HCT116 (cell line): Measurements from ENCODE around the gene PLD6. TPM values are rescaled to one million over a fixed set of nuclear protein-coding genes. Genes with fewer than 3 reads are reported as not detected.
A peak's percentile ranks its signal among the peaks of the same experiment; 100 is the strongest.

Experiments used
- ATAC-seq: fragments of 200-7000 bp; cut with Tn5 transposase; 2 replicates; pipeline ENCODE4 v1.9.1; 2020; ENCODE audit warnings: mild to moderate bottlenecking, moderate library complexity
- BruUV-seq: library from RNA; stranded (reverse); fragments of 400-500 nt; replicated peaks from 2 replicates; lab custom pipeline; 2021; lab: Mats Ljungman, UMichigan
- CTCF ChIA-PET: fragments of 300-600 bp; sonication (Branson Sonifier 250); formaldehyde crosslinking; loops from one replicate; lab custom pipeline; 2021; ENCODE audit warnings: antibody characterized with exemption; lab: Charles Lee
- POLR2A ChIA-PET: fragments of 300-600, 350-600 bp; sonication (Branson Sonifier 250); formaldehyde crosslinking; loops from one replicate; lab custom pipeline; 2021; ENCODE audit warnings: antibody characterized with exemption; lab: Charles Lee
- RAD21 ChIA-PET, 2 experiments: fragments of 300-600 bp; sonication (Branson Sonifier 250); formaldehyde crosslinking; loops; one replicate each; lab custom pipeline; 2023; ENCODE audit warnings: low total read pairs in 2 of 2; ENCODE audit not compliant: uncharacterized antibody in 2 of 2, unreplicated experiment in 2 of 2, low non-redundant PET in 1 of 2; lab: Charles Lee
- DNase-seq: peaks from one replicate; pipeline ENCODE4 v3.0.0-alpha.2; 2010; ENCODE audit warnings: low read depth, low spot score
- H2AFZ ChIP-seq: fragments of 200-600 bp; shearing (Covaris generic), sonication (generic); 2 replicates; pipeline ENCODE4 v1.6.1; 2017; ENCODE audit warnings: low read depth, mixed run types, mixed read lengths, antibody characterized with exemption, low read length; ENCODE audit not compliant: poor library complexity, severe bottlenecking
- H3K27ac ChIP-seq: 2 replicates; pipeline ENCODE4 v1.5.1; 2012; ENCODE audit warnings: low read depth, low read length
- H3K27me3 ChIP-seq: fragments of 200-600 bp; sonication (generic); 2 replicates; pipeline ENCODE4 v1.6.1; 2016; ENCODE audit warnings: mixed run types, low read length, mixed read lengths; ENCODE audit not compliant: insufficient read depth
- H3K36me3 ChIP-seq, 2 experiments: fragments of 200-500 bp in 1 of 2; fragments of 200-600 bp in 1 of 2; sonication (Bioruptor generic) in 1 of 2; sonication (generic) in 1 of 2; 2 replicates each; pipeline versions ENCODE4 v1.5.1 to v1.6.1; 2014 to 2016; ENCODE audit warnings: low read length in 2 of 2, inconsistent platforms in 1 of 2, mixed read lengths in 1 of 2, mixed run types in 1 of 2; ENCODE audit not compliant: insufficient read depth in 2 of 2, control insufficient read depth in 1 of 2
- H3K4me1 ChIP-seq, 2 experiments: fragments of 200-600 bp in 1 of 2; sonication (generic) in 1 of 2; 2 replicates each; pipeline versions ENCODE4 v1.5.1 to v1.6.1; 2012 to 2017; ENCODE audit warnings: low read length in 2 of 2, inconsistent platforms in 1 of 2, mild to moderate bottlenecking in 1 of 2, mixed read lengths in 1 of 2, mixed run types in 1 of 2, moderate library complexity in 1 of 2; ENCODE audit not compliant: insufficient read depth in 2 of 2, control insufficient read depth in 1 of 2
- H3K4me2 ChIP-seq: fragments of 200-600 bp; sonication (generic); 2 replicates; pipeline ENCODE4 v1.6.1; 2017; ENCODE audit warnings: mixed run types, low read length, mixed read lengths
- H3K4me3 ChIP-seq, 2 experiments: fragments of 200-600 bp in 1 of 2; sonication (generic) in 1 of 2; replicated peaks in 1 of 2; 2 replicates each; pipeline ENCODE4 v1.5.1; 2011 to 2016; ENCODE audit warnings: low read length in 2 of 2, control low read depth in 1 of 2, low read depth in 1 of 2, mild to moderate bottlenecking in 1 of 2, mixed read lengths in 1 of 2, mixed run types in 1 of 2
- H3K79me2 ChIP-seq: fragments of 200-600 bp; sonication (generic); 2 replicates; pipeline ENCODE4 v1.6.1; 2017; ENCODE audit warnings: mild to moderate bottlenecking, mixed run types, low read length, moderate library complexity, mixed read lengths; ENCODE audit not compliant: insufficient read depth
- H3K9ac ChIP-seq: fragments of 200-600 bp; sonication (generic); 2 replicates; pipeline ENCODE4 v1.6.1; 2016; ENCODE audit warnings: low read length, mixed read lengths
- H3K9me2 ChIP-seq: fragments of 200-600 bp; sonication (generic), shearing (Covaris generic); 2 replicates; pipeline ENCODE4 v1.6.1; 2017; ENCODE audit warnings: mixed run types, mild to moderate bottlenecking, moderate library complexity; ENCODE audit not compliant: insufficient read depth
- H3K9me3 ChIP-seq, 2 experiments: fragments of 200-500 bp in 1 of 2; fragments of 200-600 bp in 1 of 2; sonication (Bioruptor generic) in 1 of 2; sonication (generic) in 1 of 2; 2 replicates each; pipeline ENCODE4 v1.6.1; 2014 to 2017; ENCODE audit warnings: low read length in 2 of 2, mixed read lengths in 2 of 2, inconsistent platforms in 1 of 2, low read depth in 1 of 2, mild to moderate bottlenecking in 1 of 2, mixed run types in 1 of 2, moderate library complexity in 1 of 2; ENCODE audit not compliant: control insufficient read depth in 1 of 2, insufficient read depth in 1 of 2
- H4K20me1 ChIP-seq: fragments of 200-600 bp; sonication (generic), shearing (Covaris generic); 2 replicates; pipeline ENCODE4 v1.6.1; 2017; ENCODE audit warnings: mixed run types, mild to moderate bottlenecking, moderate library complexity; ENCODE audit not compliant: insufficient read depth
- ATF3 ChIP-seq: IDR thresholded peaks from 2 replicates; pipeline ENCODE4 v1.6.1; 2012
- CBX3 ChIP-seq: IDR thresholded peaks from 2 replicates; pipeline ENCODE4 v1.6.1; 2012; ENCODE audit warnings: low read depth
- CEBPB ChIP-seq: IDR thresholded peaks from 2 replicates; pipeline ENCODE4 v1.6.1; 2012; ENCODE audit warnings: low read depth
- EGR1 ChIP-seq: IDR thresholded peaks from 2 replicates; pipeline ENCODE4 v1.6.1; 2012; ENCODE audit warnings: low read depth
- ELF1 ChIP-seq: IDR thresholded peaks from 2 replicates; pipeline ENCODE4 v1.6.1; 2012; ENCODE audit warnings: low read depth, borderline replicate concordance
- EZH2phosphoT487 ChIP-seq: fragments of 200-600 bp; IDR thresholded peaks from 2 replicates; pipeline ENCODE4 v1.6.1; 2018; ENCODE audit warnings: antibody characterized with exemption, borderline replicate concordance
- JUND ChIP-seq: IDR thresholded peaks from 2 replicates; pipeline ENCODE4 v1.6.1; 2012
- POLR2A ChIP-seq: IDR thresholded peaks from 2 replicates; pipeline ENCODE4 v1.7.0; 2011; ENCODE audit warnings: borderline replicate concordance; ENCODE audit not compliant: insufficient read depth, insufficient read length; ENCODE audit errors: extremely low read depth
- POLR2AphosphoS5 ChIP-seq: IDR thresholded peaks from 2 replicates; pipeline ENCODE4 v1.6.1; 2011; ENCODE audit warnings: mild to moderate bottlenecking, low read depth, low read length, moderate library complexity
- RAD21 ChIP-seq: IDR thresholded peaks from 2 replicates; pipeline ENCODE4 v1.6.1; 2012; ENCODE audit warnings: low read depth, mild to moderate bottlenecking
- REST ChIP-seq: IDR thresholded peaks from 2 replicates; pipeline ENCODE4 v1.6.1; 2012; ENCODE audit warnings: low read depth
- SIN3A ChIP-seq: IDR thresholded peaks from 2 replicates; pipeline ENCODE4 v1.6.1; 2012; ENCODE audit warnings: low read depth
- SP1 ChIP-seq: IDR thresholded peaks from 2 replicates; pipeline ENCODE4 v1.6.1; 2012; ENCODE audit warnings: low read depth
- TCF7L2 ChIP-seq: IDR thresholded peaks from 2 replicates; pipeline ENCODE4 v1.7.0; 2011; ENCODE audit warnings: borderline replicate concordance, inconsistent platforms; ENCODE audit not compliant: insufficient read depth, insufficient read length; ENCODE audit errors: extremely low read depth
- ZBTB33 ChIP-seq: IDR thresholded peaks from 2 replicates; pipeline ENCODE4 v1.6.1; 2011; ENCODE audit warnings: mild to moderate bottlenecking, low read length, moderate library complexity; ENCODE audit not compliant: insufficient replicate concordance; ENCODE audit errors: extremely low read depth
- ZFX ChIP-seq: fragments of 450-650 bp; IDR thresholded peaks from 2 replicates; pipeline ENCODE4 v1.6.1; 2017
- ZNF274 ChIP-seq: fragments of 200-500 bp; sonication (Bioruptor generic); IDR thresholded peaks from 2 replicates; pipeline ENCODE4 v1.6.1; 2014; ENCODE audit warnings: mild to moderate bottlenecking, low read depth, low read length, inconsistent platforms
- intact Hi-C: fragments of 100-400 bp; cut with micrococcal nuclease; formaldehyde crosslinking; loops from 2 replicates; pipeline ENCODE4 v1.10.0; 2022
- total RNA-seq: library from RNA; stranded (reverse); gene quantifications from one replicate; pipeline ENCODE4 v1.2.1, GENCODE V29; 2021; ENCODE audit not compliant: unreplicated experiment
- TF ChIP-seq, protein P1 (sequence below), 3 experiments: fragments of 200-600 bp in 1 of 3; sonication (generic) in 1 of 3; IDR thresholded peaks in 2 of 3; conservative IDR thresholded peaks in 1 of 3; 2 replicates each; pipeline ENCODE4 v1.5.1; 2012 to 2017; ENCODE audit warnings: low read depth in 2 of 3, low read length in 2 of 3, antibody characterized with exemption in 1 of 3, borderline replicate concordance in 1 of 3, control low read depth in 1 of 3, mild to moderate bottlenecking in 1 of 3, mixed read lengths in 1 of 3, mixed run types in 1 of 3, moderate library complexity in 1 of 3; ENCODE audit not compliant: insufficient read depth in 1 of 3
- TF ChIP-seq, protein P2 (sequence below): IDR thresholded peaks from 2 replicates; pipeline ENCODE4 v1.6.1; 2012

The PLD6 gene
- total RNA-seq, 1 experiment from 2014 or later, result 15.6 TPM

- H3K9ac ChIP-seq, result peak overlapping the region; percentile 99
These were observed 2.0 kb downstream of the PLD6 start for GRCh38 chr17:17204041-17204591.

More at GRCh38 chr17:17204041-17204591, 2.0 kb downstream of the PLD6 start:
- H4K20me1 ChIP-seq, result no peaks in the 10 kb centered on the region
- peaks cover 6 to 28% of the 10 kb centered on the region in 2 experiments for H3K36me3 ChIP-seq
- BruUV-seq, result no TSS peak
- H2AFZ ChIP-seq, result no peak overlapping the region
- TF ChIP-seq EZH2phosphoT487 (no peak), TCF7L2 (no peak), ZBTB33 (no peak), CBX3 (no peak), POLR2AphosphoS5 (no peak), ELF1 (no peak), ATF3 (no peak), CEBPB (no peak), ZNF274 (no peak), SIN3A (no peak), RAD21 (no peak), EGR1 (no peak), POLR2A (no peak), REST (no peak), SP1 (no peak), ZFX (no peak), JUND (no peak)
- TF ChIP-seq, protein P1, sequence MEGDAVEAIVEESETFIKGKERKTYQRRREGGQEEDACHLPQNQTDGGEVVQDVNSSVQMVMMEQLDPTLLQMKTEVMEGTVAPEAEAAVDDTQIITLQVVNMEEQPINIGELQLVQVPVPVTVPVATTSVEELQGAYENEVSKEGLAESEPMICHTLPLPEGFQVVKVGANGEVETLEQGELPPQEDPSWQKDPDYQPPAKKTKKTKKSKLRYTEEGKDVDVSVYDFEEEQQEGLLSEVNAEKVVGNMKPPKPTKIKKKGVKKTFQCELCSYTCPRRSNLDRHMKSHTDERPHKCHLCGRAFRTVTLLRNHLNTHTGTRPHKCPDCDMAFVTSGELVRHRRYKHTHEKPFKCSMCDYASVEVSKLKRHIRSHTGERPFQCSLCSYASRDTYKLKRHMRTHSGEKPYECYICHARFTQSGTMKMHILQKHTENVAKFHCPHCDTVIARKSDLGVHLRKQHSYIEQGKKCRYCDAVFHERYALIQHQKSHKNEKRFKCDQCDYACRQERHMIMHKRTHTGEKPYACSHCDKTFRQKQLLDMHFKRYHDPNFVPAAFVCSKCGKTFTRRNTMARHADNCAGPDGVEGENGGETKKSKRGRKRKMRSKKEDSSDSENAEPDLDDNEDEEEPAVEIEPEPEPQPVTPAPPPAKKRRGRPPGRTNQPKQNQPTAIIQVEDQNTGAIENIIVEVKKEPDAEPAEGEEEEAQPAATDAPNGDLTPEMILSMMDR (IDR thresholded peaks at IDR 0.05 in 2 of 3, conservative IDR thresholded peaks at IDR 0.05 in 1 of 3; ENCODE audit: borderline replicate concordance in 1 of 3, insufficient read depth in 1 of 3, low read depth in 2 of 3, low read length in 2 of 3), result no peak
- TF ChIP-seq, protein P2, sequence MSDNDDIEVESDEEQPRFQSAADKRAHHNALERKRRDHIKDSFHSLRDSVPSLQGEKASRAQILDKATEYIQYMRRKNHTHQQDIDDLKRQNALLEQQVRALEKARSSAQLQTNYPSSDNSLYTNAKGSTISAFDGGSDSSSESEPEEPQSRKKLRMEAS, result no peak
- ChIA-PET CTCF (no interaction called here), POLR2A (no interaction called here), RAD21 (no interaction called here)
- peak overlapping the region; percentile 89; the same call in 1 of the 2 replicates for H3K27ac ChIP-seq
- DNase-seq (no peak), ATAC-seq (no peak)
- H3K4me1 ChIP-seq, result peaks cover 7 to 31% of the 10 kb centered on the region in 2 experiments
- peak overlapping the region in 1 of 2 experiments; percentile 95; a peak in 2 of 4 replicates for H3K4me3 ChIP-seq
- intact Hi-C loops, result no loop called here
- H3K9me3 ChIP-seq, result no peaks in the 10 kb centered on the region
- H3K9me2 ChIP-seq, result no peaks in the 10 kb centered on the region
- H3K27me3 ChIP-seq, result no peaks in the 10 kb centered on the region
- H3K79me2 ChIP-seq, result peaks cover 30% of the 10 kb centered on the region
- H3K4me2 ChIP-seq, result peak overlapping the region; percentile 100
